K562 (cell line): ENCODE measurements around the gene ARHGAP8. TPM values are rescaled to one million over a fixed set of nuclear protein-coding genes. Genes with fewer than 3 reads are reported as not detected.

Experiments
- C11orf30 ChIP-seq: fragments of 450-650 bp; IDR thresholded peaks from 2 replicates; pipeline ENCODE4 v1.6.1; 2016; ENCODE audit warnings: low read depth, mild to moderate bottlenecking
- HMGN3 ChIP-seq: IDR thresholded peaks from 2 replicates; pipeline ENCODE4 v1.6.1; 2011; ENCODE audit warnings: borderline replicate concordance, low read depth, mild to moderate bottlenecking, mixed read lengths, low read length; ENCODE audit not compliant: insufficient read length; ENCODE audit errors: extremely low read depth
- MAFG ChIP-seq: fragments of 450-650 bp; conservative IDR thresholded peaks from 2 replicates; pipeline ENCODE4 v1.6.1; 2016; ENCODE audit warnings: missing genetic modification characterization, missing compliant biosample characterization
- MAFK ChIP-seq: IDR thresholded peaks from 2 replicates; pipeline ENCODE4 v1.6.1; 2011; ENCODE audit warnings: low read length, improper control_type of control experiment
- NFE2L1 ChIP-seq: fragments of 450-650 bp; IDR thresholded peaks from 2 replicates; pipeline ENCODE4 v1.6.1; 2016; ENCODE audit warnings: missing genetic modification characterization, low read depth, mild to moderate bottlenecking, missing compliant biosample characterization, moderate library complexity, borderline replicate concordance
- PCBP1 ChIP-seq: fragments of 200-400 bp; formaldehyde crosslinking; IDR thresholded peaks from 2 replicates; pipeline ENCODE4 v1.6.1; 2018; ENCODE audit warnings: mild to moderate bottlenecking, low read depth, low read length; ENCODE audit not compliant: poor library complexity, severe bottlenecking
- RAD51 ChIP-seq: fragments of 450-650 bp; IDR thresholded peaks from 2 replicates; pipeline ENCODE4 v1.7.1; 2016; ENCODE audit warnings: low read depth, mild to moderate bottlenecking, borderline replicate concordance
- SRSF1 ChIP-seq: fragments of 200-400 bp; formaldehyde crosslinking; IDR thresholded peaks from 2 replicates; pipeline ENCODE4 v1.6.1; 2017; ENCODE audit warnings: mild to moderate bottlenecking, low read depth, low read length, moderate library complexity
- TBL1XR1 ChIP-seq, 2 experiments: IDR thresholded peaks; 2 replicates each; pipeline ENCODE4 v1.6.1; 2012; ENCODE audit warnings: improper control_type of control experiment in 2 of 2, low read length in 2 of 2, mild to moderate bottlenecking in 1 of 2
- U2AF1 ChIP-seq: fragments of 200-400 bp; formaldehyde crosslinking; optimal IDR thresholded peaks from 2 replicates; pipeline ENCODE3; 2017; ENCODE audit warnings: mild to moderate bottlenecking, low read depth, low read length, moderate library complexity
- ZNF41 ChIP-seq: fragments of 250-450 bp; sonication (Bioruptor Pico); conservative IDR thresholded peaks from 2 replicates; pipeline ENCODE4 v1.4.0; 2020; ENCODE audit warnings: mild to moderate bottlenecking
- polyA plus RNA-seq, 8 experiments: library from polyadenylated mRNA; depleted of rRNA in 4 of 8; stranded (reverse) in 5 of 8; unstranded in 3 of 8; fragments of >200 nt; fragmentation: Nextera tagmentation in 2 of 8; fragmentation: Illumina TruSeq in 1 of 8; extraction: Ambion mirVana in 2 of 8; extraction: Trizol in 1 of 8; gene quantifications; 2 replicates each; pipeline versions ENCODE4 v1.2.1 to v1.2.3, GENCODE V29; 2011 to 2014; ENCODE audit warnings: inconsistent platforms in 1 of 8, missing spikeins in 1 of 8
- total RNA-seq, 7 experiments: library from RNA; depleted of rRNA in 6 of 7; stranded (reverse); fragments of >200 nt in 6 of 7; fragmentation: Illumina TruSeq in 2 of 7; extraction: Trizol in 2 of 7; gene quantifications; 2 replicates each; pipeline versions ENCODE4 v1.2.1 to v1.2.3, GENCODE V29; 2011 to 2021; ENCODE audit warnings: low replicate concordance in 1 of 7
- TF ChIP-seq, protein P1 (sequence below): sonication (generic); formaldehyde crosslinking; IDR thresholded peaks from 2 replicates; pipeline ENCODE4 v1.8.1; 2023; ENCODE audit warnings: mild to moderate bottlenecking, missing genetic modification reagents, moderate library complexity
- TF ChIP-seq, protein P2 (sequence below): sonication (generic); formaldehyde crosslinking; IDR thresholded peaks from 2 replicates; pipeline ENCODE4 v1.8.0; 2022; ENCODE audit warnings: missing genetic modification reagents, mild to moderate bottlenecking, moderate library complexity, borderline replicate concordance
- TF ChIP-seq, protein P3 (sequence below): fragments of 250-450 bp; sonication (Bioruptor Pico); IDR thresholded peaks from 2 replicates; pipeline ENCODE4 v1.5.0; 2021; ENCODE audit warnings: mild to moderate bottlenecking, moderate library complexity
- TF ChIP-seq, protein P4 (sequence below): IDR thresholded peaks from 3 replicates; pipeline ENCODE4 v1.6.1; 2011; ENCODE audit warnings: borderline replicate concordance, mild to moderate bottlenecking, moderate library complexity; ENCODE audit not compliant: insufficient read length; ENCODE audit errors: extremely low read depth

ARHGAP8 gene
- total and polyA plus RNA-seq, 9 of the 15 experiments (the other 6 are each of a cell fraction or from before 2014, with no cell fraction given), result 0.15 to 2.2 (median 0.62) TPM

DNA sequence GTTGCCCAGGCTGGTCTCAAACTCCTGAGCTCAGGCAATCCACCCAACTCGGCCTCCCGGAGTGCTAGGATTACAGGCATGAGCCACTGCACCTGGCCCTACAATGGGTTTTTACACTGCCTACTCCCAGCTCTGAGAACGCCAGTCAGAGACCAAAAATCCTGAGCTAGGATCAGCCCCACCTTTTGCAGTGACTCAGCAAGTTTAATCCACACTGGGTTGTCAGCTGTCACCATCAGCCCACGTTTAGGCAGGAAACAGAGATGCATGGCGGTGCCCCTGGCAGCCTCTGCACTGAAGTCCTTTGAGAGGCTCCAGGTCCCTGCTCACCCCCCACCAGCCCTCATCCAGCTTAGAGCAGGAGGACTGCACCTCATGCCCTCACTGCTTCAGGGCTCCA lies 117.6 kb downstream of the ARHGAP8 start (continued):
- TF ChIP-seq, protein P1, sequence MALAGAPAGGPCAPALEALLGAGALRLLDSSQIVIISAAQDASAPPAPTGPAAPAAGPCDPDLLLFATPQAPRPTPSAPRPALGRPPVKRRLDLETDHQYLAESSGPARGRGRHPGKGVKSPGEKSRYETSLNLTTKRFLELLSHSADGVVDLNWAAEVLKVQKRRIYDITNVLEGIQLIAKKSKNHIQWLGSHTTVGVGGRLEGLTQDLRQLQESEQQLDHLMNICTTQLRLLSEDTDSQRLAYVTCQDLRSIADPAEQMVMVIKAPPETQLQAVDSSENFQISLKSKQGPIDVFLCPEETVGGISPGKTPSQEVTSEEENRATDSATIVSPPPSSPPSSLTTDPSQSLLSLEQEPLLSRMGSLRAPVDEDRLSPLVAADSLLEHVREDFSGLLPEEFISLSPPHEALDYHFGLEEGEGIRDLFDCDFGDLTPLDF (CRISPR knock-in tag), result no peak
- TF ChIP-seq RAD51, result no peak
- no peak for TF ChIP-seq SRSF1
- TF ChIP-seq, protein P2, sequence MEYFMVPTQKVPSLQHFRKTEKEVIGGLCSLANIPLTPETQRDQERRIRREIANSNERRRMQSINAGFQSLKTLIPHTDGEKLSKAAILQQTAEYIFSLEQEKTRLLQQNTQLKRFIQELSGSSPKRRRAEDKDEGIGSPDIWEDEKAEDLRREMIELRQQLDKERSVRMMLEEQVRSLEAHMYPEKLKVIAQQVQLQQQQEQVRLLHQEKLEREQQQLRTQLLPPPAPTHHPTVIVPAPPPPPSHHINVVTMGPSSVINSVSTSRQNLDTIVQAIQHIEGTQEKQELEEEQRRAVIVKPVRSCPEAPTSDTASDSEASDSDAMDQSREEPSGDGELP (CRISPR knock-in tag), result no peak; the same call in 1 of the 2 replicates
- no peak for TF ChIP-seq ZNF41 (CRISPR knock-in tag)
- TF ChIP-seq, protein P3, sequence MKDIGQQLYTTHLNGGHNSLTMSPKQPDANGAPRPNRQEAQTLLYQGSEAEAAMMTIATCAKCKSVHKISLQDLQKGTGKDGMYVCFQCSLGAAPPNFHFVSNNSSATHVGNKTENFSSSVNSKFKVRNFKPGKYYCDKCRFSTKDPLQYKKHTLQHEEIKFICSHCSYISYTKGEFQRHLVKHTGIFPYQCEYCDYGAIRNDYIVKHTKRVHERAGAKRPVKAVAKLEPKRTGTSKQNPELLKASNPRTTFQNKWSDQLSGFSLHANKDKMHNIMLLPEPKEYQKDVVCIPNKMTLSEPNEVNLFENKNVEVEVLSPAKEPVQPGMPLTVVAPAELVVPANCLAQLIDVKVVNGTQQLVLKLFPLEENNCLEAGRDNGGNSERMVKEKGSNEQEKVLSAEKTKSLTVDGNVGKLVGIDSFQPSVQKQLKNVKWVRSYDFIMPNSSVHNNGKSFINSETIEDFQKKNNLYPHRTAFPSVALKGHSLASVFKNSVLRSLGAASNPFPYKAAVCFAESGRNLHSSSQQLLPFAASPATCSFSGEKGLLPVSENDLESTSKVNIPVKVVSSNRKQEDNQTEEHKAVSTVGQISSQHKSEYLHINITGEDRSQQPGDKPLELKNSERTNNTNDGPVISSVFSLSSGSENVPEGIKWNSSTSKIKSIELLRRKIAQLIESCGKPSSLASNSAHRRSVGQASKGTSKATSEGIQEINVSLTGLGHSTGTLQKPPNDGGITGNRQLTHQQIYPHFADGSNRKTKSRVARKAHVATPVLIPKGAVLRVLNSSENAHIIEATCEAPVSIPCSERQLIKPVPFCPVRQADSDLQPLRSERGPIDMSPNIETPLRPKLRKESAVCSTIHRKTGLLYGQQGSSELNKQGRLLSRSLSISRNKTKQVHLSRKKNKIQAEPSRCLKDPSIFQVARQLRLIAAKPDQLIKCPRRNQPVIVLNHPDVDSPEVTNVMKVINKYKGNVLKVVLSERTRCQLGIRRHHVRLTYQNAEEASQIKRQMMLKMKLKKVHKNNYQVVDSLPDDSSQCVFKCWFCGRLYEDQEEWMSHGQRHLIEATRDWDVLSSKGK (CRISPR knock-in tag), result no peak
- TF ChIP-seq HMGN3, result no peak
- TF ChIP-seq PCBP1, result no peak
- TF ChIP-seq MAFK, result peak; percentile 88
- TF ChIP-seq MAFG (tag), result peak; percentile 95
- TF ChIP-seq U2AF1, result no peak
- peak; percentile 94 for TF ChIP-seq C11orf30
- TF ChIP-seq, protein P4, sequence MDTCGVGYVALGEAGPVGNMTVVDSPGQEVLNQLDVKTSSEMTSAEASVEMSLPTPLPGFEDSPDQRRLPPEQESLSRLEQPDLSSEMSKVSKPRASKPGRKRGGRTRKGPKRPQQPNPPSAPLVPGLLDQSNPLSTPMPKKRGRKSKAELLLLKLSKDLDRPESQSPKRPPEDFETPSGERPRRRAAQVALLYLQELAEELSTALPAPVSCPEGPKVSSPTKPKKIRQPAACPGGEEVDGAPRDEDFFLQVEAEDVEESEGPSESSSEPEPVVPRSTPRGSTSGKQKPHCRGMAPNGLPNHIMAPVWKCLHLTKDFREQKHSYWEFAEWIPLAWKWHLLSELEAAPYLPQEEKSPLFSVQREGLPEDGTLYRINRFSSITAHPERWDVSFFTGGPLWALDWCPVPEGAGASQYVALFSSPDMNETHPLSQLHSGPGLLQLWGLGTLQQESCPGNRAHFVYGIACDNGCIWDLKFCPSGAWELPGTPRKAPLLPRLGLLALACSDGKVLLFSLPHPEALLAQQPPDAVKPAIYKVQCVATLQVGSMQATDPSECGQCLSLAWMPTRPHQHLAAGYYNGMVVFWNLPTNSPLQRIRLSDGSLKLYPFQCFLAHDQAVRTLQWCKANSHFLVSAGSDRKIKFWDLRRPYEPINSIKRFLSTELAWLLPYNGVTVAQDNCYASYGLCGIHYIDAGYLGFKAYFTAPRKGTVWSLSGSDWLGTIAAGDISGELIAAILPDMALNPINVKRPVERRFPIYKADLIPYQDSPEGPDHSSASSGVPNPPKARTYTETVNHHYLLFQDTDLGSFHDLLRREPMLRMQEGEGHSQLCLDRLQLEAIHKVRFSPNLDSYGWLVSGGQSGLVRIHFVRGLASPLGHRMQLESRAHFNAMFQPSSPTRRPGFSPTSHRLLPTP, result no peak
- peak; percentile 84 for TF ChIP-seq NFE2L1
- no peak for TF ChIP-seq TBL1XR1 (IDR thresholded peaks at IDR 0.05; ENCODE audit: low read length in 2 of 2)
- TF ChIP-seq, all 486 proteins: peak for 12
